LoVo (cell line): ENCODE data around the gene MLLT10.
"Not testable (repeated sequence)": the region's sequence is repeated elsewhere in the genome, so short reads cannot be mapped to it uniquely, and the experiment has no call there.

Experiments
- DNase-seq: peaks from one replicate; pipeline ENCODE4 v3.0.0-alpha.2; 2016; ENCODE audit warnings: low spot score

MLLT10 gene

DNA sequence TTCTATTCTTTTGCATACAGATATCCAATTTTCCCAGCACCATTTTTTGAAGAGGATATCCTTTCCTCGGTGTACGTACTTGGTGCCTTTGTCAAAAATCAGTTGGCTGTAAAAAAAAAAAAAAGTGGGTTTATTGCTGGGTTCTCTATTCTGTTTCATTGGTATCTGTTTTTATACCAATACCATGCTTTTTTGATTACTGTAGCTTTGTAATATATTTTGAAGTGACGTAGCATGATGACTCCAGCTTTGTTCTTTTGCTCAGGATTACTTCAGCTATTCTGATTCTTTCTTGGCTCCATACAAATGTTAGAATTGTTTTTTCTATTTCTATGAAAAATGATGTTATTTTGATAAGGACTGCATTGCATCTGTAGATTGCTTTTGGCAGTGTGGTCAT is 165.5 kb downstream of the MLLT10 start:
- DNase-seq = no peak

DNA sequence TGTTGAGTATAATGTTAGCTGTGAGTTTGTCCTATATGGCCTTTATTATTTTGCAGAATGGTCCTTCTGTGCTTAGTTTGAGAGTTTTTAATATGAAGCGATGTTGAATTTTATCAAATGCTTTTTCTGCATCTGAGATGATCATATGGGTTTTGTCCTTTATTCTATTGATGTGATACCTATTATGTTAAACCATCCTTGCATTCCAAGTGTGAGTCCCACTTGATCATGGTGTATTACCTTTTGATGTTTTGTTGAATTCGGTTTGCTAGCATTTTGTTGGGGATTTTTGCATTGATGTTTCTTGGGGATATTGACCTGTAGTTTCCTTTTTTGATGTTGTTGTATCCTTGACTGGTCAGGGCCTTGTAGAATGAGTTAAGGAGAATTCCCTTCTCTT is 166.4 kb downstream of the MLLT10 start:
- no peak for DNase-seq

DNA sequence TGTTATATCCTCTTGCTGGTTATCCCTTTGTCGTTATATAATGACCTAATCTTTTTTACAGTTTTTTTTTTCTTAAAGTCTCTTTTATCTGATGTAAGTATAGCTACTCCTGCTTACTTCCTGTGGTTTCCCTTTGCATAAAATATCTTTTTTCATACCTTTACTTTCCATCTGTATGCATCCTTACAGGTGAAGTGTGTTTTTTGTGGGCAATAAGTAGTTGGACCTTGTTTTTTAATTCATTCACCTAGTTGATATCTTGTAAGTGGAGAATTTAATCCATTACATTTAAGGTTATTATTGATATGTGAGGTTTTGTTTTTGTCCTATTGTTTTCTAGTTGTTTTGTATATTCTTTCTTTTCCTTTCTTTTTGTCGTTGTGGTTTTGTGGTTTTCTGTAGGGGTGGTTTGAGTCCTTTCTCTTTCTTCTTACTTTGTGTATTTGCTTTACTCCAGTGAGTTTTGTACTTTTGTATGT is 168.6 kb downstream of the MLLT10 start:
- DNase-seq = no peak

DNA sequence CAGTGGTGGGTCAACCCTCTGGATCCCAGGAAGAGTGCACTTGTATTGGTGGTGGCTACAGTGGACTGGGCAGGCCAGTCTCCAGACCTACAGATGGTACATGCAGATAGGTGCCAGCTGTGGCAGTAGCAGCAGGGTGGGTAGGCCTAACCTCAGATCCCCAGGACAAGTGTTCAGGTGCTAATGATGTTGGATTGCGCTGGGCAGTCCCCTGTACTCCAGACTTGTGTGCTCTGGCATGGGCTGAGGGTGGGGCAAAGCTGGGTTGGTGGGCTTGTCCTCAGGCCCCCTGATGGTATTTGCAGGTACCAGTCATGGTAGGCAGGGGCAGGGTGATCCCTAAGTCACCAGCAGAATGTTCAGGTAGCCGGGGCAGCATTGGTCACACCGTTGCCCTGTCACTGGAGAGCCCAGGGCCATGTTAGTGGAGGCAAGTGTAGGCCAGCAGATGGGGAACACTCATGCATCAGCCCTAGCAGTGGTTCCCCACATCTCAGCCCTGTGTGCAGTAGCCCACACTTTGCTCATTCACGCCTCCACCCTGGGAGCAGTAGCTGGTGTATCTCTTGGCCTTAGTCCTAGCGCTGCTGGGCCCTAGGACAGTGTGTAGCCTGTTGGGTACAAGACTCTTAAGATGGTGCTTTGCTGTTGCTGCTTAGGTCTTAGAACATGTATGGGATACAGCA is 171.3 kb downstream of the MLLT10 start:
- DNase-seq = no peak

DNA sequence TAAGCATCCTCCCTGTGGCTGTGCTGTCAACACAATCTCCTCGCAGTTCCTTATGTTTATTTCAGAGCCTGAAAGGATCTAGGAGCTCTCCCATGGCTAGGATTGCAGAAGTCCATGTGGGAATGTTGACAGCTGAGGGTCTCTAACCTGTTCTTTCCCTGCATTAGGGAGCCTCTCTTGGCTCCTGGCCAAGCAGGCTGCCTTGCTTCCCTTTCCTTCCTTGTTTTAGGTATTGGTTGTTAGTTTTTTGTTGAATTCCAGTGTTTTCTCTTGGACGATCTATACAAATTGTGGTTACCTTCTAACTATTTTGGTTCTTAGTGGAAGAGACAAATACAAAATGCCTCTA is 171.8 kb downstream of the MLLT10 start:
- no peak for DNase-seq

DNA sequence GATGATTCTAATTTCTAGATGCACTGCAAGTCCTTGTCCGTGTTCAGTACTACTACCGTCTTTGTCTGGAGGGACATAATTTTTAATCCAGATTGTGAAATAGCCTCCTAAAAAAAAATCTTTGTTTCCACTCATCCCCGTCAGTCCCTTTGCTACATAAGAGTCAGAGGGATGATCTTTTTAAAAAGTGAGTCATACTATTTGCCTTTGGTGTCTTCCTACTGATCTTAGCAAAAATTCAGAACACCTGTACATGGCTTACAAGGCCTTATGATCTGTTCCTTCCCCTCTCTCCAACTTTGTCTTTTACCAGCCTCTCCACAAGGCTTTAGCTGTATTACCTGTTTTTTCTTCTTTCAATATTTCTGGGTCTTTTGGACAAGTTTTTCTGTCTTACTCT is 173.5 kb downstream of the MLLT10 start:
- DNase-seq = no peak

DNA sequence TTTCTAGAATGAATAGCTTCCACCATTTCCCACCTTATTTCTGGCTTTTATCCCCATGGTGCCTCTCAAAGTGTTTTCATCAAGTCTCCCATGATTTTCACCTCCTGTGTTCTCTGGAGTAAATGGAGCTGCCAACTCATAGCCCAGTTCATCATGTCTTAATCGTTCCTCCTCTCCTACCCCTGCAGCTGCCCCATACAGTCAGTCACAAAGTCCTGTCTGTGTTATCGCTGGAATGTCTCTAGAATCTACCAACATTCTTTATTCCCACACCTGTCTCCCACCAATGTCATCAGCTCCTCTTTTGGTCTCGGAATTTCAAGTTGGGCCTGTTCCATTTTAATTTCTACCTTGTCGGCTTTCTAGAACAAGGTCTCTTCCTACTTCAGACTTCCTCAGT is 178.9 kb downstream of the MLLT10 start:
- no peak for DNase-seq

DNA sequence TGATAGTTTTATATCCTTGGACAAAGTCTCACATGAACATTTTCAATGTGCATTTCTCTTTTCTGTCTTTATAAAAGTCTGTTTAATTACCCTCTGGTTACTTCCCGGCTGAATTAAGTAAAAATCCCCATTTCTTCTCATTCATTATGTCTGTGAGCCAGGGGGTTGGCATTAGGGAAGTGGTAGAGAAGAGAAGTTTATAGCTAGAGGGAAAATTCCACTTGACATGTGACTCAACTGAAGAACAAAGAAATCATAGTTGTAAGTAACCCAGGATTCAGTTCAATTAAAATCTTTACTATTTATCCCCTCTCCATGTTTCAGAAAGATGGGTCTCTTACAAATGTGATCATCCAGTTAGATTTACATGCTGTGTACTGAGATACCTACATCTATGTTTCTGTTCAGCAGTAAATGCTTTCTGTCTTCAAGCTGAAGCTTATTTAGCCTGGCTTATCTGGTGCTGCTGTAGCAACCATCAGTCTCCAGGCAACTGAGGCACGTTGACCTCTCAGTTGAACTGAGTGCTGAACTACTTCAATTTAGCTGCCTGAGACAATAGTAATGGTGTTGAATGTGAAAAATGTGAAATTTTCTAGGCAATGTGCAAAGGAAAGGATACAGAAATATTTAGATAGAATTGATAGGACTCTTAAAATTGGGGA is 181.6 kb downstream of the MLLT10 start:
- peak; percentile 23 for DNase-seq

DNA sequence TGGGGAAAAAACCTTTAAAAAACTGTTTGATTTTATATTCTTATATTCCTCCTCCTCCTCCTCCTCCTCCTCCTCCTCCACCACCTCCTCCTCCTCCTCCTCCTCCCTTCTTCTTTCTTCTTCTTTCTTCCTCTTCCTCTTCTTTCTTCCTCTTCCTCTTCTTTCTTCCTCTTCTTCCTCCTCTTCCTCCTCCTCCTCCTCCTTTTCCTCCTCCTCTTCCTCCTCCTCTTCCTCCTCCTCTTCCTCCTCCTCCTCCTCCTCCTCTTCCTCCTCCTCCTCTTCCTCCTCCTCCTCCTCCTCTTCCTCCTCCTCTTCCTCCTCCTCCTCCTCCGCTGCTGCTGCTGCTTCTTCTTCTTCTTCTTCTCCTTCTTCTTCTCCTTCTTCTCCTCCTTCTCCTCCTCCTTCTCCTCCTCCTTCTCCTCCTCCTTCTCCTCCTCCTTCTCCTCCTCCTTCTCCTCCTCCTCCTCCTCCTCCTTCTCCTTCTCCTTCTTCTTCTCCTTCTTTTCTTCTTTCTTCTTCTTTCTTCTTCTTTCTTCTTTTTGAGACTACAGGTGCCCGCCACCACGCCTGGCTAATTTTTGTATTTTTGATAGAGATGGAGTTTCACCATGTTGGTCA is 183.5 kb downstream of the MLLT10 start:
- DNase-seq = not testable (repeated sequence)

DNA sequence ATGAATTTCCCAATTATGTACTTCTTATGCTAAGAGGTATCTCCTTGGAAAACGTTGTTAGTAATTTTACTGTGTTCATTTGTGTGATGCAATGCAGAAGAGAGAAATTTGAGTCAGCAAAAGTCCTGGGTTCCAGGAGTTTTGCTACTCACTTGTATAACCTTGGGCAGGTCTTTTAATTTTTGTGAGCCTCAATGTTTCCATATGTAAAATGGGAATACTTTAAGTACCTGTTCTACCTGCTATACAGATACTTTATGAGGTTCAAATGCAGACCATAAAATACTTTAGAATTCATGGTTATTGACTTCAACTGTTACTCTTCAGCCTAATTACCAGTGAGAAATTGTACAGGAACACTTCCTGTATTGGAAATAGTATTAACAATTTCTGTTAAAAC is 185.5 kb downstream of the MLLT10 start:
- no peak for DNase-seq

DNA sequence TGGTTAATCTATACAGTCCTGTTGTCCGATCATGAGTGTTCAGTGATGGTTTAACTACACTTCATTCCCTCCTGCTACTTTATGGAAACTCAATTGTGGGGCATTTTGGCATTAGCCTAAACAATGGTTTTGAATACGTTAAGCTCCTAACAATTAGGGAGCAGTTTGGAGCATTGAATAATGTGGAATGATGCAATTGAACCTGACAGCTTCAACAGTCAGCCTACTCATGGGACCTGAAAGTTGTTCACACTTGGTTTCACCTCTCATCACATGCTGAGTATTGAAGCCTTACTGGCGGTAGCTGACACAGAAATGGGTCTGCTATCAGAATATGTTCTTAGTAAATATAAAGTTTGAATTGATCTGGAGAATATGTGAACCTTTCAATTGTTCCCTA is 186.1 kb downstream of the MLLT10 start:
- no peak for DNase-seq

DNA sequence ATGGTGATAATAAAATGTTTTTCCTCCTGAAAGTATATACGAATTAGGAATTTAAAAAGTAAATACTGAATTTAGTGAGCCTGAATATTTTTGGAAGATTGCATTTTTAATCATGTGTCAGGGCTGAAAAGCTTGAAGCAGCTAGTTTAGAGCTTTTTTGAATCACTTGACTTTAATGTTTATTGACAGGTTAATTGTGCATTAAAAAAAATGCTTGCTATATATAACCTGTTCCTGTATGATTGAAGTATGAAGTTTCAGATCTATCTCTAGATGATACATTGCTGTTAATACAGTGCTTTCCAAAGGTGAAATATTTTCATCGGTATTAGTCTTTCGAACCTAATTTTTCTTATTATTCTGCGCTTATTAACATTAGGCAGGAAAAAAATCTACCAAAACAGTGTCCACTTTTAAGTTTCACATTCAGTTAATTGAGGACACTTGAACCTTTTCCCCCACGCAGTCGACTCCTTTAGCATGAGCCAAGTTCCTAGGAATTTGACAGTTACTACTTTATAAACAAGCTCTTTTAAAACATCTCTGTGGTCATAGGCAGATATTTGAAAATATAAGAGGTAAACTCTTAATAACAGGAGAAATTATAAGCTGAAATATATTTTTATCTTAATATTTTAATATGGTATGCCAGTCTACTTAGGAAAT is 187.1 kb downstream of the MLLT10 start:
- DNase-seq = no peak

DNA sequence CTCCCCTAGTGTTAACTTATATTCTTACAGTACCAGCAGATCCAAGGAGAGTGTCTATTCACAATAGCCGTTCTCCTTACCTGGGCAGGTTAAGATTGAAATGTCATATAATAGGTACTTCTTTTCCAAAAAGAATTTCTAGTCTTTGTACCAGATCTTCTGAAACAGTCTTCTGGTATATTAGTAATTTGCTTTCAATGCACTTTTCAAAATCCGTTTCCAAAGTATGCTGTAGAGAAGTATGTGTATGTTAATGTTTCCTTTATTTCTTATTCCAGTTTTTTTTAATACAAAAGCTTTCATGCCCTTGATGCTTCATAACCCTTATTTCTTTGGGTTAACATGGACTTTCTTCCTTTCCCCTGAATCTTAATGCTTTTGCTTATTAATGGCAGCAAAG is 188.2 kb downstream of the MLLT10 start:
- DNase-seq = no peak

DNA sequence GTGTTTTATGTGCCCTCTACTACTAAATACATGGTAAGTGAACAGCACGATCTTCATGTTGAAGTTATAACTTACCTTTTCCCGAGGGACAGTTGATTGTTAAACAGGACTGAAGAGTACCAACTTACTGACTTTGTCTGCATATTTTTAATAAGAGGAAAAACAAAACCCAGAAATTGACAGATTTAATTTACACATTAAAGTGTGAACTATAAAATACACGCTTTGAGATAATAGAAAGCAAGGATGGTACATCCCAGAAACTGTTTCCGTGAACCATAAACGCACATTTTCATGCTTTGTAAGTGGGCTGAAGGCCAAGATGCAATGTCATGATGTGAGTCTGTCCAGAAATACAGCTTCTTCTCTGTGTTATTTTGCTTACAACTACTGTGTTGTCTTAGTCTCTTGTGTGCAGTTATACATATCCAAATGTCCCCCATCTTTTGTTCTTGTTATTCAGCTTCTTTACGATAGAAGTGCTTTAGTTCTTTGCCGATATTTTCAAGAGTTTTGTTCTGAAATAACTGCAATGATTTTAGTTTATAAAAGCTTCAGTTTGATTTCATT is 190.1 kb downstream of the MLLT10 start:
- DNase-seq = no peak

DNA sequence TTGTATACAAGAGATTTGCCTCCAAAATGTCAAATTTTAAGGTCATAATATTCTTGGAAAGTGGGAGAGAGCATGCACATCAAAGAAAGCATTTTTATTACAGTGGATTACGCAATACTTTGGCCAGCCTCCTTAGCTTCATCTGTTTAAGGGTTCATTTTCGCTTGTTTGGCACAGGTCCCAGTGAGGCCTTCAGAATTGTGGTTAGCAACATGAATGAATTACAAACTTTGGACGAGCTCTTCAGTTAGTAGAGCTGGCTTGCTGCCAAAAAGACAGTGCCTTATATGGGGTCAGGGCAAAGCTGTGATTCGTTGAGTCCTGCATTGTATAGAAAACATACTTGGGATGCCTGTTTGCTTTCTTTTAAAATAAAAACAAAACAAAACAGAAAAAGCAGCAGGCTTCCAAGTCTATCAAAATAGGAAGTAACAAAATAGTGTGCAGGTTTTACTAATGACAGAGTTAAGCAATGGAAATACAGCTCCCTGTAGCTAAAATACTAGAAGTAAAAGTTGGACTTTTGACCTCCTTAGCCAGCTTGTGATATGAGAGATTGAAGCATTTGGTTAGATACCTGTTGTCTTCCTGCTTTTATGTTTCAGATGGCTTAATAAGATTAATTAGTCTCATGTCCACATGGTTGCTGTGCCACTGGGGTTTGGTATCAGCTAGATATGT is 190.8 kb downstream of the MLLT10 start:
- peak; percentile 99 for DNase-seq

DNA sequence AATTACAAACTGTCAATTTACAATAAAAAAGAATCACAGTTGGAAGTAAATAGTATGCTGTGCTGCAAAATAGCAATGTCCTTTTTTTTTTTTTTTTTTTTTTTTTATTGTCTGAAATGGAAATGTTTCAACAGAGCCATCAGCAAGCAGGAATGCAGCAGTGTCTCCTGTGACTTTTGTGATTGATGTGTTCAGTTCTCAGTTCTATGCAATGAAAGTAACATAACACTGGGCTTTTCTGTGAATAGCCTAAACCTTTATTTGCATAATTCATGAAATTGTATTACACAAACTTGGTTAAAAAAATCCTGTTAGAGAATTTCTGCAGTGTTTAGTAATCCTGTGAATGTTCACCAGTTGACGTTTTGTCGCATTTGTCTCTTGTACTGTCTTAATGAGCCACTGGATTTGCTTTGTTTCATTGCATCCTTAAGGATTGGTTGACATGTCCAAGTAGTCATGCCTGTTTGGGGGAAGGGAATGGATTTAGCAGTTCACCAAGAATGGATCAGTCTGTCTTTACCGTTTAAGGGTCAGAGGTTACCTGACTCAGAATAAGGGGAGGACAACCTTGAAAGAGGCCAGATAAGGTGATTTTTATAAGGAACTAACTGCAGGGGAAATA is 192.7 kb downstream of the MLLT10 start:
- no peak for DNase-seq

DNA sequence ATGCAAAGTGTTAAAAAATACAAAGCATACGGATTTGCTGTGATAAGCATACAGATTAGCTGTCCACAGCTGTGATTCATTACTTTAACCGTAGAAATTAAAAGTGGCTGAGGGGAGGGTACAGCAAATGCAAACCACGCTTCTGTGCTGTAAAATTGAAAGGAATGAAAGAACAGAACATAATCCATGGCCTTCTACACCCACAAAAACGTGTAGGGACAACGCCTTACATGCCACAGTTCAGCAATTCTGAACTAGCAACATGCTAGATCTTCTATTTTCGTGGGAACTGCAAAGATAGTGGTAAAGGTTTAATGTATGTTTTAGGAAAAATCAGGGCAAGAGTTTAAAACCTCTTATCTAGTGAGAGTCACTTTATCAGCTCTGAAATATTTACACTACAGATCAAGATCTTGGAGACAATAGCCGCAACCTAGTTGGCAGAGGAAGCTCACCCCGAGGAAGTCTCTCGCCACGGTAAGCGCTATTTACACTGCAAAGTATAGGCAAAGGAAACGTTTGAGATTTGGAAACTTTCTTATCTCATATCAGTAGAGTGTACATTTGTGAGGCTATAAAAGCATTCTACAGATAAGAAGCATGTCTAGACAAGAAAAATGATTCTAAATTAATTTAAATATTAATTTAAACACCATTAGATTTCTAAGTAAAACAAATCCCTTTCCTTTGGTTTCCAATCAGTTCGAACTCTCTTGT is 193.6 kb downstream of the MLLT10 start:
- DNase-seq = peak; percentile 74

DNA sequence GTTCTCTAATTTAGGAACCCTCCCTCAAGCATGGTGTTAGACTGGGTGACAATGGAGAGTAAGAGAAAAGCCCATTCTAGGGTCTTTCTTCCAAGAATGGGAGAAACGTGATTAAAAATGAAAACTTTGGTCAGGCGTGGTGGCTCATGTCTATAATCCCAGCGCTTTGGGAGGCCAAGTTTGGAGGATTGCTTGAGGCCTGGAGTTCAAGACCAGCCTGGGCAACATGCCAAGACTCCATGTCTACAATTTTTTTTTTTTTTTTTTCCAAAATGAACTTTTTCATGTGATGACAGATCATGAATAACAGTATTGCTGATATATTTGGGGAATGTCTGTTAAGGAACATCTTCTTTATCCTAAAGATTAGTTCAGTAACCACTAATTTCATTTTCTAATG is 194.6 kb downstream of the MLLT10 start:
- DNase-seq = no peak

DNA sequence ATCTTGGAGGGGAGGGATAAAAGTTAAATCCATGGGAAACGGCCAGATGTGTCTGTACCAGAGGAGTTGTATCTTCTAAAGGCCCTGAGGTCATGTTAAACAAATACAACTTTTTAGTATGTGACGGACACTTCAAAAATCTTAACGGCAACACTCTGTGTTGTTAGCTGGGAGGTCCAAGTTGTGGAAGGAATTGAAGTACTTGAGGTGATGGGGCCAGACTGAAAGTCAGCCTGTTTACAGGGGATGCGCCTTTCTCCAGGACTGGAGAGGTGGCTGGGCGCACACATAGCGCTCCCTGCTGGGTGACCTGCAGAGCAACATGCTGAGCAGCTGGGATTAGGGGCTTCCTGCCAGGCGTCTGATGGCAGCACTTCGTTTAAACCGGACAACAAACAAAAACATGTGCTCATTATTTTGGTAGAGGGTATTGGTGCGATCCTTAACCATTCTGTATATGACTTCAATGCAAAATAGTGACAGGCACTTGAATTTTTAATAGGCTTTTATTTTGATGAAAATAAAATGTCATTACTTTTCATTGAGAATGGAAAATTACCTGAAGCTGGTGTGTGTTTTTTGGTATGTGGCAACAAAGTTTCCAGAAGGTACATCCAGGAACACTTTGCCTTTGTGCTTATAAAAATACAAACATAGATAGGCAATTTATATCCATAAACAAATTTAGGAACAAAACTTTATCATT is 198.2 kb downstream of the MLLT10 start:
- no peak for DNase-seq

DNA sequence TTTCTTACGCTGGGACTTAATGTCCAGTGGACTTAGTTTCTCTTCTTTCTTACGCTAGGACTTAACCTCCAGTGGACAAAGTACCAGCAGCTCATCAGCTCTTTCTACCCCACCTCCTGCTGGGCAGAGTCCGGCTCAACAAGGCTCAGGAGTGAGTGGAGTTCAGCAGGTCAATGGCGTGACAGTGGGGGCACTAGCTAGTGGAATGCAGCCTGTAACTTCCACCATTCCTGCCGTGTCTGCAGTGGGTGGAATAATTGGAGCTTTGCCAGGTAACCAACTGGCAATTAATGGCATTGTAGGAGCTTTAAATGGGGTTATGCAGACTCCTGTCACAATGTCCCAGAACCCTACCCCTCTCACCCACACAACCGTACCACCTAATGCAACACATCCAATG is 199.7 kb downstream of the MLLT10 start:
- DNase-seq = no peak
